Central memory CD8-positive, alpha-beta T cell (primary cell): ENCODE data around the gene PRDM11.
"Not testable (repeated sequence)": the region's sequence is repeated elsewhere in the genome, so short reads cannot be mapped to it uniquely, and the experiment has no call there.

Experiments used
- ATAC-seq: fragments of 150-1000 bp; cut with Tn5 transposase; replicated peaks from 2 replicates; pipeline ENCODE4 v1.10.0; 2022; ENCODE audit warnings: mild to moderate bottlenecking, moderate FRiP score, moderate number of reproducible peaks; ENCODE audit not compliant: poor library complexity, severe bottlenecking; ENCODE audit errors: extremely low read depth
- DNase-seq, 2 donors: peaks; one replicate each; pipeline ENCODE4 v3.0.0; 2021; ENCODE audit warnings: low spot score in 2 of 2
- H3K27ac Mint-ChIP-seq: one replicate; pipeline ENCODE4 v1.8.0; 2022; ENCODE audit warnings: low read depth, mild to moderate bottlenecking, moderate library complexity, mixed read lengths
- H3K27me3 Mint-ChIP-seq: one replicate; pipeline ENCODE4 v1.8.0; 2022; ENCODE audit warnings: mixed read lengths
- H3K36me3 Mint-ChIP-seq: one replicate; pipeline ENCODE4 v1.8.0; 2022; ENCODE audit warnings: mild to moderate bottlenecking, moderate library complexity, mixed read lengths; ENCODE audit not compliant: insufficient read depth
- H3K4me1 Mint-ChIP-seq: one replicate; pipeline ENCODE4 v1.8.0; 2022; ENCODE audit warnings: mixed read lengths
- H3K4me3 Mint-ChIP-seq: one replicate; pipeline ENCODE4 v1.8.0; 2022; ENCODE audit warnings: mild to moderate bottlenecking, moderate library complexity, mixed read lengths
- H3K9me3 Mint-ChIP-seq: one replicate; pipeline ENCODE4 v1.8.0; 2022; ENCODE audit warnings: mixed read lengths

Gene PRDM11

DNA sequence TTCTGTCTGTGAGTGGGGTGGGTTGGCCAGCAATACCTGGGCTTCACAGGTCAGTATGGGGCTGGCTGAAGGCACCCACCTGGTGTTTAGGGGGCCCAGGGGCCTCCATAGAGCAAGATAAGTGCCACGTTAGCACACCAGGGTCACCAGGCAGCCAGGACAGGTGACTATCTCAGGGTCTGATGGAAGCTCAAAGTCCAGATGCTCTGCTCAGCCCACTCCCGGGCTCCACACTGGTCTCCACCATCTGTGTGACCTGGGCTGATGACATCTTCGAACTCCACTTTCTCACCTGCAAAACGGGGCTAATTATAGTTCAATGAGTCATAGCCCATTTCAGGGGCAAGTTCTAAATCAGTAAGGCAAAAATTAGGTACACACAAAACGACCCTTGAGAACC, 39.4 kb upstream of the PRDM11 start:
- Mint-ChIP-seq H3K27me3 (peaks cover 31% of the 10 kb centered on the region), H3K36me3 (peaks cover 3% of the 10 kb centered on the region), H3K27ac (no peak overlapping the region), H3K9me3 (no peaks in the 10 kb centered on the region), H3K4me1 (peaks cover 14% of the 10 kb centered on the region), H3K4me3 (no peak overlapping the region)
- ATAC-seq (no peak), DNase-seq (no peak)

DNA sequence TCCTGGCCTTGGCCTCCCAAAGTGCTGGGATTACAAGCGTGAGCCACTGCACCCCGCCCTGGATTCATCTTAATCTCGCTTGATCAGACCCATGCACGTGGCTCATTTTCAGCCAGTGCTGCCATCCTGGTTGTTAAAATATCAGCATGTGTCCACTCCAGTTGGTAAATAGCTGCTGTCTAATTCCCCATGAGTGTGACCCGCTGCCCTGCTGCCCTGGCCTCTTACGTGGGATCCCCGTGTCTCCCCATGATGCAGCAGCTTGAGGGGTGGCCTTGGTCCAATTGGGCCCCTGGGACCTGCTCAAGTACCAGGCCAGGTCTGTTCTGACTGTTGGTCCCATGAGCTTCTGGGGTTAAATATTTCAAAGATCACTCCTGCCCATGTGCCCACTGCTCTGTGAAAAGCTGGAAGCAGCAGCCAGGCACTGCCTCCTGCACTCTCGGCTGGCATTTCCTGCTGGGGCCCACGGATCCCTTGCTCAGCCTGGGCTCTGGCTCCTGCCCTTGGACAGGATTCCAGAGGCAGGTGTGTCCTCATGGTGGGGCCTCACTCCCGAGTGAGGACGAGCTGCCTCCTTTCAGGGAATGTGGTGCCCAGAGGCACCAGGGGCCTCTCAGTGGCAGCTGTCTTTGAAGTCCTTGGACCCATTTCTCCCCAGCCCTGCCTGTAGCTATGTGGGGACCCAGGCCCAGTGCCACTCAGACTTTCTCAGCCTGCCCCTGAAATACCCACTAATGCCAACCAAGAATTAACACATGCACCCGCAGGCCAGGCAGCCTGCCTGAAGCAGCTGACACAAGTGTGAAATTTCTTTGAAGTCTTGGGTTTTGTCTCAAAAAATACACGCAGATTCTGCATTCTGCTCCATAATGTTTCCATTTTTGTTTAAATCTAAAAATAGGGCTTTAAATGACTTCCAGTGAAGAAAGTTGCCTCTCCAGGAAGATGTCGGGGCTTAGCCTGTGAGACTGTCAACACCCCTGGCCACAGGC, 38.1 kb upstream of the PRDM11 start:
- DNase-seq (no peak), ATAC-seq (no peak)
- Mint-ChIP-seq H3K27ac (no peak overlapping the region), H3K36me3 (peaks cover 3% of the 10 kb centered on the region), H3K27me3 (peaks cover 45% of the 10 kb centered on the region), H3K4me3 (no peak overlapping the region), H3K4me1 (peaks cover under 1% of the 10 kb centered on the region), H3K9me3 (no peaks in the 10 kb centered on the region)

DNA sequence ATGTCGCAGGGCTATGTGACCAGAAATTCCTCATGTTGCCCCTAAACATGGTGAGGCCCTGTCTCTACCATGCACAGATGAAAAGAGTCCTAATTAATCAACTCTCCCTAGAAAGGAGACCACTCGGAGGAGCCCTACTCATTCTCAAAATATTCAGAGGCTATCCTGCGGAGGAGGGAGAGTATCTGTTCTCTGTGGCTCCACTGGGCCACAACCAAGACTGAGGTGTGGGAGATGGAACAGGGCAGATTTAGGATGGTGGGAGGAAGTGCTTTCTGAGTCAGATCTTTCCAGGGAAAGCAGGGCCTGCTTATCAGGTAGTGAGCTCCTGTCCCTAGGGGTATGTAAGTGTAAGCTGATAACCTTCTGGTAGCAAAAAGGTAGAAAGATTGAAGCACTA, 37.0 kb upstream of the PRDM11 start:
- peaks cover 55% of the 10 kb centered on the region for H3K27me3 Mint-ChIP-seq
- ATAC-seq = no peak
- H3K27ac Mint-ChIP-seq = no peak overlapping the region
- no peak for DNase-seq
- H3K9me3 Mint-ChIP-seq = no peaks in the 10 kb centered on the region
- H3K4me1 Mint-ChIP-seq = no peaks in the 10 kb centered on the region
- peaks cover 3% of the 10 kb centered on the region for H3K36me3 Mint-ChIP-seq
- no peak overlapping the region for H3K4me3 Mint-ChIP-seq

DNA sequence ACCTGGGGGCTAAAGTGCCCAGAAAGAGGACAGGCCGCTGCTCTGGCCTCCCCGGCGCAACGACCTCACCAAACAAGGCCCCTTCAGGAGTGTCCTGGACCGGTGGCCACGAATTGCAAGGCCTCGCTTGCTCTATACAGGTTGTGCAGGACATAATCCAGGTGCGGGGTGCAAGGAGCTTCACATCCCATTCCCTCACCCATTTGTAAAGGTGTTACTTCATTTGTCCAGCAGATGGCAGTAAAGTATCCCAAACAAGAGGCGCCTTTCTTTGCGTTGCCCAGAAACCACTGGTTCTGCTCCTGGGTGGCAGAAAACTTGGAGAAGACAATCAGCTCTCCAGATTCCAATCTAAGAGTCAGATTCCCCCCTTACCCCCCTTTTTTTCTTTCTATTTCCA, 35.9 kb upstream of the PRDM11 start:
- peaks cover 67% of the 10 kb centered on the region for H3K27me3 Mint-ChIP-seq

DNA sequence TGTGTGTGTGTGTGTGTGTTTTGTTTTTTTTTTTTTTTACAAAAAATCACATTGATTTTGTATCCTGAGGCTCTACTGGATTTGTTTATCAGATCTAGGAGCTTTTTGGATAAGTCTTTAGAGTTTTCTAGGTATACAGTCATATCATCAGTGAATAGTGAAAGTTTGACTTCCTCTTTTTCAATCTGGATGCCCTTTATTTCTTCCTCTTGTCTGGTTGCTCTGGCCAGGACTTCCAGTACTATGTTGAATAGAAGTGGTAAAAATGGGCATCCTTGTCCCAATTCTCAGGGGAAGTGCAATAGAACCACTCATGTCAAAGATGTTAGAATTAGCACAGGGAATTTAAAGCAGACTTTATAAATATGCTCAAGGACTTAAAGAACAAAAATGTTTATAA, 32.6 kb upstream of the PRDM11 start:
- DNase-seq (no peak), ATAC-seq (no peak)
- no peak overlapping the region for H3K27ac Mint-ChIP-seq
- peaks cover 85% of the 10 kb centered on the region for H3K27me3 Mint-ChIP-seq
- no peaks in the 10 kb centered on the region for H3K9me3 Mint-ChIP-seq
- peaks cover 3% of the 10 kb centered on the region for H3K36me3 Mint-ChIP-seq
- no peaks in the 10 kb centered on the region for H3K4me1 Mint-ChIP-seq
- H3K4me3 Mint-ChIP-seq = no peak overlapping the region

More for the DNA sequence above, 35.9 kb upstream of the PRDM11 start:
- no peaks in the 10 kb centered on the region for H3K4me1 Mint-ChIP-seq
- ATAC-seq (no peak), DNase-seq (peak in 1 of 2 donors; percentile 40)
- no peaks in the 10 kb centered on the region for H3K9me3 Mint-ChIP-seq
- no peak overlapping the region for H3K4me3 Mint-ChIP-seq
- H3K27ac Mint-ChIP-seq = no peak overlapping the region
- peaks cover 3% of the 10 kb centered on the region for H3K36me3 Mint-ChIP-seq

DNA sequence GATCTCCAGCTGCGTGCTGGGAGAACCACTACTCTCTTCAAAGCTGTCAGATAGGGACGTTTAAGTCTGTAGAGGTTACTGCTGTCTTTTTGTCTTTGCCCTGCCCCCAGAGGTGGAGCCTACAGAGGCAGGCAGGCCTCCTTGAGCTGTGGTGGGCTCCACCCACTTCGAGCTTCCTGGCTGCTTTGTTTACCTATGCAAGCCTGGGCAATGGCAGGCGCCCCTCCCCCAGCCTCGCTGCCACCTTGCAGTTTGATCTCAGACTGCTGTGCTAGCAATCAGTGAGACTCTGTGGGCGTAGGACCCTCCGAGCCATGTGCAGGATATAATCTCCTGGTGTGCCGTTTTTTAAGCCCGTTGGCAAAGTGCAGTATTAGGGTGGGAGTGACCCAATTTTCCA, 18.6 kb upstream of the PRDM11 start:
- H3K36me3 Mint-ChIP-seq = not testable (repeated sequence)

DNA sequence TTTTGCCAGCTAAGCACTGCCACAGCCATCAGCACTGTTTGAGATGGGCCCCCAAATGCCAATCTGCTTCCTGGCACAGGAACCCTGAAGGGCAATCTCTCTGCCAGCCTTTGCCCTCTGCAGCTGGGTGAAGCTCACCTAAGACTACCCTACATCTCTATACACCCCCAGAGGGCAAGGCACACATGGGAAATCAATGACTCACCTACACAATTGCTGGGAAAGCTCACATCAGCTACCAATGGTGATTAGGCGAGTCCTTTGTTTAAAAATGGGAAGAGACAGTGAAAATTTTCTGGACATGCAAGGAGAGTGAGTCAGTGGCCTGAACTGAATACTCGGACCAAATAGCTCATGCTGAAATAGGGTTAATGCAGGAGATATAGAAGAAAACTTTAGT, 12.6 kb upstream of the PRDM11 start:
- no peak overlapping the region for H3K4me3 Mint-ChIP-seq
- no peaks in the 10 kb centered on the region for H3K36me3 Mint-ChIP-seq
- no peaks in the 10 kb centered on the region for H3K4me1 Mint-ChIP-seq
- no peak for ATAC-seq
- no peak for DNase-seq
- H3K27ac Mint-ChIP-seq = no peak overlapping the region
- peaks cover 73% of the 10 kb centered on the region for H3K27me3 Mint-ChIP-seq
- no peaks in the 10 kb centered on the region for H3K9me3 Mint-ChIP-seq

More for the DNA sequence above, 18.6 kb upstream of the PRDM11 start:
- H3K27ac Mint-ChIP-seq, H3K4me3 Mint-ChIP-seq, ATAC-seq, H3K4me1 Mint-ChIP-seq, H3K9me3 Mint-ChIP-seq, DNase-seq: not testable (repeated sequence)
- peaks cover 63% of the 10 kb centered on the region for H3K27me3 Mint-ChIP-seq

DNA sequence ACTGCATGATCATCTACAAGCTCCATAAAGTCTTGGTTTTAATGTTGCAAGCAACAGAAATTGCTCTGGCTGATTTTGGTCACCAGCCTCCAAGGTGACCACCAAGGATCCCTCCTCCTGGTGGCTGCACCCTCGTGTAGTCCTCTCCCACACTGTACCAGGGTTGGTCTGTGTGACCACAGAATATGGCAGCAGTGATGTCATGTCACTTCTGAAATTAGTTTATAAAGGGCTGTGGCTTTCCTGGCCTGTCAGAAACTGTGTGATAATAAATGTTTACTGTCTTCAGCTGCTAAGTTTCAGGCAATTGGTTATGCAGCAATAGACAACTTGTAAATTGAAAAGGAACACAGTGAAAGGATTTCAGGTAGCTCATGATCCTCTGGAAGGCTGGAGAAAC, 5.3 kb upstream of the PRDM11 start:
- no peak for DNase-seq
- peaks cover 2% of the 10 kb centered on the region for H3K27me3 Mint-ChIP-seq
- ATAC-seq = no peak
- peaks cover 4% of the 10 kb centered on the region for H3K4me1 Mint-ChIP-seq
- H3K9me3 Mint-ChIP-seq = no peaks in the 10 kb centered on the region
- peaks cover 2% of the 10 kb centered on the region for H3K36me3 Mint-ChIP-seq
- H3K27ac Mint-ChIP-seq = no peak overlapping the region
- no peak overlapping the region for H3K4me3 Mint-ChIP-seq

DNA sequence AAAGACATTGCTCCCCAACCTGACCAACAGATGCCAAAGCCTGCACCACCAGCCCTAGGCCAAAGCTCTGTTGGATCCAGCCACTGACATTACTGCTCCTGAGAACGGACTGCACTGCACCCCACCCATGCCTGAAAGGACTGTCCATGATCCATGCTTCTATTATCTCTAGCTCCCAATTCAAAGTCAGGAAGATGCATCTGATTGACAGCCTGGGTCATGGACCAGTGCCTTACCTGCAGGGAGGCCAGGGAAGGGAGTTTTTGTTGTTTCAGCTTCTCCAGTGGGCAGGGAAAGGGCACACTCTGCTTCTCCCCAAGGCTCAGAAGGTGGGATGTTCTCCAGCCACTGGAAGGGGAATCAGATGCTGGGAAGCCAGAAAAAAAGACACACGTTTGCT, 4.8 kb upstream of the PRDM11 start:
- DNase-seq = no peak
- ATAC-seq = no peak
- peaks cover 2% of the 10 kb centered on the region for H3K36me3 Mint-ChIP-seq
- no peaks in the 10 kb centered on the region for H3K9me3 Mint-ChIP-seq
- H3K27ac Mint-ChIP-seq = no peak overlapping the region
- no peaks in the 10 kb centered on the region for H3K27me3 Mint-ChIP-seq
- H3K4me3 Mint-ChIP-seq = no peak overlapping the region
- peaks cover 7% of the 10 kb centered on the region for H3K4me1 Mint-ChIP-seq

DNA sequence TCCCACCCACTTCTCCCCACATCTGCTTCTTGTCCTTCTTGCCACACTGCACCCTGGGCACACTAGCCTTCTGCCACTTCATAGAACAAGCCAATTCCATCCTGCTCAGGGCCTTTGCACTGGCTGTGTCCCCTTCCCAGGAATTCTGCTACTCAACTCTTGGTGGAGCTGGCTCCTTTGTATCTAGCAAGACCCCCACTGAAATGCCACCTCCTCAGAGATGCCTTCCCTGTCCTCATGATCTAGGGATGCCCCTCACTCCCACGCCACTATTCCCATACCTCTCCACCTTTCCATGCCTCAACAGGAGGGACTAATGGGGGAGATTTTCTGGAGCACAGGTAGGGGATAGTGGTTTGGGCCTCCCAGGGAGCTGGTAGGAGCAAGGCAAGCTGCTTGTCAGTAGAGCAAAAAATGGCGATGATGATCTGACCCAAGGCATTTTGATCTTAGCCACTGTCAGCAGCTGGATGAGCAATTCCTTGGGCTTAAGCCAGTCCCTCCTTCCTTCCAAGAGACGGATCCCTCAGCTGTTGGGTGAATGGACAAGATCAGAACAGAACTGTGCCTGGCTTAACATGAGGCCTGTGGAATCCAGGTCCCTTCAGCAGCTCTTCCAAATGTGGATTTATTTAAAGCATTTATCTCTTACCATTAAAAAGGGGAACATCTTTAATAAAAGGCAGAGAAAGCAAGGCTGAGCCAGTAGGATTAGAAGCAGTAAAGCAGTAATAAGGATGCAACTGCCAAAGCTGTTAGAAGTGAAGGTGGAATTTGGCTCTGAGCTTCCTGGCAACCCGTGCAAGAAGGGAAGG, 4.0 kb upstream of the PRDM11 start:
- no peaks in the 10 kb centered on the region for H3K27me3 Mint-ChIP-seq
- H3K4me1 Mint-ChIP-seq = peaks cover 8% of the 10 kb centered on the region
- H3K27ac Mint-ChIP-seq = no peak overlapping the region
- H3K4me3 Mint-ChIP-seq = no peak overlapping the region
- DNase-seq (no peak), ATAC-seq (no peak)
- no peaks in the 10 kb centered on the region for H3K9me3 Mint-ChIP-seq
- peaks cover 2% of the 10 kb centered on the region for H3K36me3 Mint-ChIP-seq

DNA sequence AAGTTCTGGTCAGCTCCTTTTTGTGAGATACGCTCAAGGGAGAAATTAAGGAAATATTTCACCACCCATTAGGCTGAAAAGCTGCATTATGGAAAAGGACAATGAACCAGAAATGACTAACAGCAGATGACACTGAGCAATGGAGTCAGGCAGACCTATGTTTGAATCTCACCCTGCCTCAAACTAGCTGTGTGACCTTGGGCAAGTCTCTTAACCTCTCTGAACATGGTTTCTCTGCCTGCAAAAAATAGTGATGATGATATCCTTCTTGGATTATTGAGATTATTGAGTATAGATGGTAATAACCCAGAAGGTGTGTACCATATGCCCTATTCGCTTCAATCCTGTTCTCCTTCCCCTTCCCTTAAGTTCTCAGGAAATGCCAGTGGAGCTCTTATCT, 2.9 kb upstream of the PRDM11 start:
- no peaks in the 10 kb centered on the region for H3K27me3 Mint-ChIP-seq
- DNase-seq = no peak
- no peaks in the 10 kb centered on the region for H3K9me3 Mint-ChIP-seq
- no peak overlapping the region for H3K4me3 Mint-ChIP-seq
- H3K4me1 Mint-ChIP-seq = peaks cover 18% of the 10 kb centered on the region
- no peak overlapping the region for H3K27ac Mint-ChIP-seq
- peaks cover 2% of the 10 kb centered on the region for H3K36me3 Mint-ChIP-seq
- no peak for ATAC-seq

DNA sequence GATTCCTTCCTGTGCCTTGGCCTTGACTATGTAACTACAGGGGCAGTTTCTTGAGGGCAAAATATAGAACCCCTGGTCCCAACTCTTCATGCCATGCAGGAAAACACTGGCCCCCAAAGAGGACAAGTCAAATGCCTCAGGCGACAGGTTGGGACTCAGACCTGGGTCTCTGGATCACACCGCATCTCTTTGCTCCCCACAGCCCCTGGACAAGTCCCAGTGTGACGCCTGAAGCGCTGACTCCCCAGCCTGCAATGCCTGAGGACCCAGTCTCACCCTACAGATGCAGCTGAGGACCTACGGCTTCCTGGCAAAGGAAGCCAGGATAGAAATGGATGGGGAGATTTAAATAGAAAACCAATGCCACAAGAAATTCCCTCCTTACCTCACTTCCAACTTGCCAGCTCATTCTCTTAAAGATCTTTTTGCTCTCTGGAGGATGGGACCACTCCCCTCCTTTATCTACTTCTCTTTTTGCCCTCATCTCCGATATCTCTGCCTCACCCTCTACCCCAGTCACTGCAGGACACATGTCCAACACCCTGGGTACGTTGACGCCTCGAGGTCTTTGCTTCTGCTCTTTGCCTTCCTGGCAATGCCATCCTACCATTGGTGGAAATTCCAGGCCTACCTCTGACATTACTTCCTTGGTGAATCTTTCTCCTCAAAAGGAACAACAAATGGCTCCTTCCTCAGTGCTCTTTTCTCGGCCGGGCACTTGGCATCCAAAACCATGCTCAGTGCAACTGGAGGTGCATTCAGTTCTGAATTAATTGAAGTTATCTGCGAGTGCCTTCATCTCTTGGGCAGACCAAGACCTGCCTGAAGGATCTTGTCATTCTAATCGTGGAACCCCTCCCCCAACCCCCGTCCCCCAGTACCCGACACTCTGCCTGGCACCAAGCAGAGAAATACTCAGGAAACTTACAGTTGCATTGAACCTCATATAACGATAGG, 2.0 kb upstream of the PRDM11 start:
- Mint-ChIP-seq H3K4me3 (peak overlapping the region; percentile 40), H3K9me3 (no peaks in the 10 kb centered on the region), H3K27me3 (no peaks in the 10 kb centered on the region), H3K4me1 (peaks cover 27% of the 10 kb centered on the region), H3K27ac (no peak overlapping the region), H3K36me3 (peaks cover 2% of the 10 kb centered on the region)
- peak in 1 of 2 donors; percentile 10 for DNase-seq
- ATAC-seq = no peak
